Vagina (tissue), 2 donors: ENCODE data around the gene KLHL20. TPM values are rescaled to one million over a fixed set of nuclear protein-coding genes. Genes with fewer than 3 reads are reported as not detected.
"Not testable (repeated sequence)": the region's sequence is repeated elsewhere in the genome, so short reads cannot be mapped to it uniquely, and the experiment has no call there.

Source experiments
- DNase-seq, 2 donors: peaks; one replicate each; pipeline ENCODE4 v3.0.0-alpha.2; 2017; ENCODE audit errors: extremely low spot score in 2 of 2
- H3K27ac ChIP-seq: fragments of 200-600 bp; sonication (generic); one replicate; pipeline ENCODE4 v1.5.1; 2019
- H3K27me3 ChIP-seq: fragments of 200-600 bp; sonication (generic); one replicate; pipeline ENCODE4 v1.5.1; 2019
- H3K36me3 ChIP-seq, 2 donors: fragments of 200-600 bp; sonication (generic); one replicate each; pipeline ENCODE4 v1.5.1; 2017 to 2019
- H3K4me1 ChIP-seq: fragments of 200-600 bp; sonication (generic); one replicate; pipeline ENCODE4 v1.5.1; 2019
- H3K4me3 ChIP-seq, 2 donors: fragments of 200-600 bp; sonication (generic); 1 replicate in 1 of 2; 2 replicates in 1 of 2; pipeline ENCODE4 v1.5.1; 2016 to 2019
- H3K9me3 ChIP-seq: fragments of 200-600 bp; sonication (generic); one replicate; pipeline ENCODE4 v1.5.1; 2019
- POLR2A ChIP-seq, 2 donors: fragments of 450-650 bp; IDR thresholded peaks; one replicate each; pipeline ENCODE4 v1.6.1; 2017; ENCODE audit warnings: antibody characterized with exemption in 2 of 2, mild to moderate bottlenecking in 2 of 2, moderate library complexity in 2 of 2
- POLR2AphosphoS5 ChIP-seq, 2 donors: sonication (generic); formaldehyde crosslinking; IDR thresholded peaks; one replicate each; pipeline ENCODE4 v1.9.0; 2017; ENCODE audit warnings: antibody characterized with exemption in 2 of 2, mild to moderate bottlenecking in 2 of 2, low read depth in 1 of 2; ENCODE audit not compliant: insufficient read depth in 1 of 2
- intact Hi-C: fragments of 100-400 bp; cut with DNase I; formaldehyde crosslinking; loops from one replicate; pipeline ENCODE4 v1.15.1; 2023
- total RNA-seq: library from RNA; depleted of rRNA; stranded (reverse); fragments of >200 nt; gene quantifications from one replicate; pipeline ENCODE4 v1.2.3, GENCODE V29; 2016
- TF ChIP-seq, protein P1 (sequence below), 3 experiments: fragments of 450-650 bp in 2 of 3; fragments of 200-600 bp in 1 of 3; sonication (generic) in 1 of 3; IDR thresholded peaks; one replicate each; pipeline ENCODE4 v1.5.1; 2017 to 2019; ENCODE audit warnings: antibody characterized with exemption in 3 of 3, mild to moderate bottlenecking in 2 of 3, moderate library complexity in 2 of 3

KLHL20 gene
- total RNA-seq, 1 donor from 2014 or later = 14.7 TPM

DNA sequence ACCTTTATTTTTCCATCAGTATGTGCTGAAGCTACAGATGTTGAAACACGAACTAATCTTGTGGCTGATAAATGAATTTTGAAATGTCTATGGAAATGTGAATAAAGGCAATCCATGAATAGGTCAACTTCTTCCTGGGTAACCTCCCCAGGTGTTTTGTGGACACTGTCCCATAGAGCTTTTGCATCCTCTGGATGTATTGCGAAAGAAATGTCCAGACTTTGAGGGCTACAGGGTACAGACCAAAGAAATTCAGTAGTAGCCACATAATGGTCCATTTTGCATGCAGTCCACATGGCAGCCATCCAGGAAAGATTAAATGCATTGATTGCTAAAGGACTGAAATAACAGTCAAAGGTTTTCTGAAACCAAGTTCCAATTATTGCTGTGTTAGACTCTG, 88.2 kb downstream of the KLHL20 start:
- Histone ChIP-seq H3K27me3 (no peaks in the 10 kb centered on the region), H3K36me3 (no peaks in the 10 kb centered on the region), H3K9me3 (no peaks in the 10 kb centered on the region), H3K4me3 (no peak overlapping the region), H3K4me1 (no peaks in the 10 kb centered on the region), H3K27ac (no peak overlapping the region)
- intact Hi-C loops = no loop called here
- TF ChIP-seq, protein P1, sequence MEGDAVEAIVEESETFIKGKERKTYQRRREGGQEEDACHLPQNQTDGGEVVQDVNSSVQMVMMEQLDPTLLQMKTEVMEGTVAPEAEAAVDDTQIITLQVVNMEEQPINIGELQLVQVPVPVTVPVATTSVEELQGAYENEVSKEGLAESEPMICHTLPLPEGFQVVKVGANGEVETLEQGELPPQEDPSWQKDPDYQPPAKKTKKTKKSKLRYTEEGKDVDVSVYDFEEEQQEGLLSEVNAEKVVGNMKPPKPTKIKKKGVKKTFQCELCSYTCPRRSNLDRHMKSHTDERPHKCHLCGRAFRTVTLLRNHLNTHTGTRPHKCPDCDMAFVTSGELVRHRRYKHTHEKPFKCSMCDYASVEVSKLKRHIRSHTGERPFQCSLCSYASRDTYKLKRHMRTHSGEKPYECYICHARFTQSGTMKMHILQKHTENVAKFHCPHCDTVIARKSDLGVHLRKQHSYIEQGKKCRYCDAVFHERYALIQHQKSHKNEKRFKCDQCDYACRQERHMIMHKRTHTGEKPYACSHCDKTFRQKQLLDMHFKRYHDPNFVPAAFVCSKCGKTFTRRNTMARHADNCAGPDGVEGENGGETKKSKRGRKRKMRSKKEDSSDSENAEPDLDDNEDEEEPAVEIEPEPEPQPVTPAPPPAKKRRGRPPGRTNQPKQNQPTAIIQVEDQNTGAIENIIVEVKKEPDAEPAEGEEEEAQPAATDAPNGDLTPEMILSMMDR (IDR thresholded peaks at IDR 0.05) = no peak
- TF ChIP-seq POLR2AphosphoS5 (IDR thresholded peaks at IDR 0.05; ENCODE audit: insufficient read depth in 1 of 2, low read depth in 1 of 2) (no peak), POLR2A (IDR thresholded peaks at IDR 0.05) (no peak)
- DNase-seq = no peak

DNA sequence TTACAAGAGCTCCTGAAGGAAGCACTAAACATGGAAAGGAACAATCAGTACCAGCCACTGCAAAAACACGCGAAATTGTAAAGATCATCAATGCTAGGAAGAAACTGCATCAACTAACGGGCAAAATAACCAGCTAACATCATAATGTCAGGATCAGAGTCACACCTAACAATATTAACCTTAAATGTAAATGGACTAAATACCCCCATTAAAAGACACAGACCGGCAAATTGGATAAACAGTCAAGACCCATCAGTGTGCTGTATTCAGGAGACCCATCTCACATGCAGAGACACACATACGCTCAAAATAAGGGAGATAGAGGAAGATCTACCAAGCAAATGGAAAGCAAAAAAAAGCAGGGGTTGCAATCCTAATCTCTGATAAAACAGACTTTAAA, 98.9 kb downstream of the KLHL20 start:
- H3K4me1 ChIP-seq, intact Hi-C loops, H3K4me3 ChIP-seq, H3K27ac ChIP-seq, H3K27me3 ChIP-seq, H3K36me3 ChIP-seq, H3K9me3 ChIP-seq, DNase-seq: not testable (repeated sequence)

DNA sequence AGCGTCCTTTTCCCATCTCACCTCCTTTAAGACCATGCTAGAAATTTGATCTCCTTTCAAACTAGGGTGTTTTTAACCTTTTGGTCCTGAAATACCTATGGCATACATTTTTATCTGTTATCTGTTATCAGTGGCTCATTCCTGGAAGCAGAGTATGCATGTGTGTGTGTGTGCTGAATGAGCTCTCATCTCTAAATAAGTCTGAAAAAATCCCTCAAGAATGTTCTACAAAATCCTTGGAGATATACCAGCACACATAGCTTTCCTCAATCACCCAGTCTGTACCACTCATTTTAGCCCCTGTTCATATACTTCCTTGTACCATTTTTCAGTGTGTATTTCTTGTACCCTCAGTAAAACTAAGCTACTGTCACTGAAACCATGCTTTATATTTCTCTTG, 103.7 kb downstream of the KLHL20 start:
- Histone ChIP-seq H3K4me1 (peaks cover 10% of the 10 kb centered on the region), H3K4me3 (no peak overlapping the region), H3K36me3 (no peaks in the 10 kb centered on the region), H3K9me3 (no peaks in the 10 kb centered on the region), H3K27ac (no peak overlapping the region), H3K27me3 (no peaks in the 10 kb centered on the region)
- DNase-seq = no peak
- intact Hi-C loops = no loop called here
- TF ChIP-seq POLR2AphosphoS5 (IDR thresholded peaks at IDR 0.05; ENCODE audit: insufficient read depth in 1 of 2, low read depth in 1 of 2) = no peak
- TF ChIP-seq, protein P1 (IDR thresholded peaks at IDR 0.05) = no peak
- no peak for TF ChIP-seq POLR2A (IDR thresholded peaks at IDR 0.05)

DNA sequence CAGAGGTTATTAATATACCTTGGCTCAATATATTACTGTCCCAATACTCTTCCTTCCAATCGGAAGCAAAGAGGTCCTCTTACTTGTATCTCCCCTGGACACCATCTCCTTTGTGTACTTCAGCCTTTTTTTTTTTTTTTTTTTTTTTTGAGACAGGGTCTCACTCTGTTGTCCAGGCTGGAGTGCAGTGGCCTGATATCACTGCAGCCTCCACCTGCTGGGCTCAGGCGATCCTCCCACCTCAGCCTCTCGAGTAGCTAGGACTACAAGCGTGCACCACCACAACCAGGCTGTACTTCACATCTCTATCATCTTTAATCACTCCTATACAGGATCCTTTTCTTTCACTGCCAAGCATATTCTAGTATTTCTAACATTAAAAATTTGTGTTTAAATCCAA, 106.9 kb downstream of the KLHL20 start:
- no peaks in the 10 kb centered on the region for H3K9me3 ChIP-seq
- TF ChIP-seq POLR2A (IDR thresholded peaks at IDR 0.05) (no peak), POLR2AphosphoS5 (IDR thresholded peaks at IDR 0.05; ENCODE audit: insufficient read depth in 1 of 2, low read depth in 1 of 2) (no peak)
- TF ChIP-seq, protein P1 (IDR thresholded peaks at IDR 0.05) = no peak
- no peak for DNase-seq
- no peak overlapping the region for H3K27ac ChIP-seq
- H3K27me3 ChIP-seq = no peaks in the 10 kb centered on the region
- peaks cover 15% of the 10 kb centered on the region for H3K4me1 ChIP-seq
- H3K4me3 ChIP-seq = no peak overlapping the region
- H3K36me3 ChIP-seq = no peaks in the 10 kb centered on the region
- intact Hi-C loops = loop anchor here (10.0 kb wide), 1 partner anchor 397 kb away; no protein-coding TSS in a partner anchor

DNA sequence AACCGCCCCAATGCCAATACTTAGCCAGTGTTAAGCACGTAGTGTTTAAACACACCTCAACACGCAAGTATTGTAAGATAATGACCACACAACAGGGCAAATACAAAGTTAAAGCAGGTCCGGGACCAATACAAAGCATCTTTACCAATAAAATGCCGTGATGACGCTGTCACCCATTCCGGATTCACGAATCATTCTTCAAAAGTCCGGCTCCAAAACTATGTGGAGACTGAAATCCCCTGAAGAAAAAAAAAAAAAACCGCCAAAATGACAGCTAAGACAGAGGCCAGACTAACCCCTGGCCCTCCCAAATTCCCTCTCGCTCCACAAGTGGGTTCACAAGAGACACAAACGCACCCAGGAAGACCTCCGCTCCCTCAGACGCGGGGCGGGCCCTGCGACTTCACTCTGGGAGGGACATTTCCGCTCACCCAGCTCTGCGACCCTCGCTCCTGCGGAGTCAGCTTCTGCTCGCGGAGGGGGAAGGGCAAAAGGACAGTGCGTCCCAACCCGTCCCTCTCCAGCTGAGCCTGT, 109.1 kb downstream of the KLHL20 start:
- peak overlapping the region; percentile 60 to 81 for H3K4me3 ChIP-seq
- H3K4me1 ChIP-seq = peaks cover 15% of the 10 kb centered on the region
- H3K9me3 ChIP-seq = no peaks in the 10 kb centered on the region
- peaks cover 0 to under 1% of the 10 kb centered on the region in 2 donors for H3K36me3 ChIP-seq
- TF ChIP-seq POLR2AphosphoS5 (IDR thresholded peaks at IDR 0.05; ENCODE audit: insufficient read depth in 1 of 2, low read depth in 1 of 2) (no peak), POLR2A (IDR thresholded peaks at IDR 0.05) (no peak)
- TF ChIP-seq, protein P1 (IDR thresholded peaks at IDR 0.05) = no peak
- intact Hi-C loops = loop anchor here (1.0 to 10.0 kb wide), 2 partner anchors 347 to 399 kb away; partner anchors contain the start of gene PRDX6
- no peaks in the 10 kb centered on the region for H3K27me3 ChIP-seq
- DNase-seq = no peak
- peak overlapping the region; percentile 87 for H3K27ac ChIP-seq
